IPS-18a (cell line): ENCODE data around the gene SLC8A1.

Source experiments
- H3K27ac ChIP-seq: one replicate; pipeline ENCODE4 v1.5.1; 2013; ENCODE audit warnings: low read length
- H3K27me3 ChIP-seq: one replicate; pipeline ENCODE4 v1.6.1; 2013; ENCODE audit warnings: mild to moderate bottlenecking, low read length; ENCODE audit not compliant: control insufficient read depth, insufficient read depth
- H3K36me3 ChIP-seq: one replicate; pipeline ENCODE4 v1.6.1; 2013; ENCODE audit warnings: low read depth, low read length; ENCODE audit not compliant: control insufficient read depth
- H3K4me1 ChIP-seq: one replicate; pipeline ENCODE4 v1.6.1; 2013; ENCODE audit warnings: low read depth, low read length; ENCODE audit not compliant: control insufficient read depth
- H3K4me3 ChIP-seq: one replicate; pipeline ENCODE4 v1.5.1; 2013; ENCODE audit warnings: low read length
- H3K9ac ChIP-seq: one replicate; pipeline ENCODE4 v1.6.1; 2013; ENCODE audit warnings: mild to moderate bottlenecking, low read length, moderate library complexity
- H3K9me3 ChIP-seq: one replicate; pipeline ENCODE4 v1.6.1; 2013; ENCODE audit warnings: low read depth, low read length; ENCODE audit not compliant: control insufficient read depth

The SLC8A1 gene

GRCh38 chr2:40109381-40109780 lies 342.5 kb downstream of the SLC8A1 start:
- H3K36me3 ChIP-seq: no peaks in the 10 kb centered on the region
- H3K4me1 ChIP-seq: no peaks in the 10 kb centered on the region
- no peak overlapping the region for H3K27ac ChIP-seq

GRCh38 chr2:40108851-40109250 lies 343.0 kb downstream of the SLC8A1 start:
- H3K4me3 ChIP-seq: no peak overlapping the region
- H3K9ac ChIP-seq: no peak overlapping the region
- no peaks in the 10 kb centered on the region for H3K9me3 ChIP-seq
- no peaks in the 10 kb centered on the region for H3K36me3 ChIP-seq
- H3K4me1 ChIP-seq: no peaks in the 10 kb centered on the region
- no peak overlapping the region for H3K27ac ChIP-seq
- H3K27me3 ChIP-seq: no peaks in the 10 kb centered on the region

More at GRCh38 chr2:40109381-40109780, 342.5 kb downstream of the SLC8A1 start:
- H3K9ac ChIP-seq: no peak overlapping the region
- H3K4me3 ChIP-seq: no peak overlapping the region
- no peaks in the 10 kb centered on the region for H3K9me3 ChIP-seq
- H3K27me3 ChIP-seq: no peaks in the 10 kb centered on the region

GRCh38 chr2:40106061-40106460 lies 345.8 kb downstream of the SLC8A1 start:
- Histone ChIP-seq H3K36me3 (no peaks in the 10 kb centered on the region), H3K9ac (no peak overlapping the region), H3K4me1 (no peaks in the 10 kb centered on the region), H3K27me3 (no peaks in the 10 kb centered on the region), H3K27ac (no peak overlapping the region), H3K9me3 (no peaks in the 10 kb centered on the region), H3K4me3 (no peak overlapping the region)

GRCh38 chr2:40105593-40105992 lies 346.3 kb downstream of the SLC8A1 start:
- Histone ChIP-seq H3K27me3 (no peaks in the 10 kb centered on the region), H3K36me3 (no peaks in the 10 kb centered on the region), H3K4me1 (no peaks in the 10 kb centered on the region), H3K9ac (no peak overlapping the region), H3K4me3 (no peak overlapping the region), H3K27ac (no peak overlapping the region), H3K9me3 (no peaks in the 10 kb centered on the region)

- no peaks in the 10 kb centered on the region for H3K9me3 ChIP-seq
- peaks cover 5% of the 10 kb centered on the region for H3K4me1 ChIP-seq
- no peak overlapping the region for H3K27ac ChIP-seq
- H3K27me3 ChIP-seq: no peaks in the 10 kb centered on the region
- no peak overlapping the region for H3K9ac ChIP-seq
- H3K4me3 ChIP-seq: no peak overlapping the region
- no peaks in the 10 kb centered on the region for H3K36me3 ChIP-seq
These were observed 348.3 kb downstream of the SLC8A1 start for GRCh38 chr2:40103590-40103989.

GRCh38 chr2:40103163-40103562 lies 348.7 kb downstream of the SLC8A1 start:
- H3K4me3 ChIP-seq: no peak overlapping the region
- no peak overlapping the region for H3K9ac ChIP-seq
- no peaks in the 10 kb centered on the region for H3K9me3 ChIP-seq
- H3K27ac ChIP-seq: no peak overlapping the region
- no peaks in the 10 kb centered on the region for H3K27me3 ChIP-seq
- peaks cover 5% of the 10 kb centered on the region for H3K4me1 ChIP-seq
- no peaks in the 10 kb centered on the region for H3K36me3 ChIP-seq

- H3K4me1 ChIP-seq: peaks cover 5% of the 10 kb centered on the region
- H3K27me3 ChIP-seq: no peaks in the 10 kb centered on the region
- no peaks in the 10 kb centered on the region for H3K36me3 ChIP-seq
- H3K4me3 ChIP-seq: no peak overlapping the region
- no peak overlapping the region for H3K9ac ChIP-seq
- no peaks in the 10 kb centered on the region for H3K9me3 ChIP-seq
- no peak overlapping the region for H3K27ac ChIP-seq
These were observed 349.4 kb downstream of the SLC8A1 start for GRCh38 chr2:40102447-40102846.

- no peak overlapping the region for H3K9ac ChIP-seq
- H3K9me3 ChIP-seq: no peaks in the 10 kb centered on the region
- no peak overlapping the region for H3K27ac ChIP-seq
- peaks cover 5% of the 10 kb centered on the region for H3K4me1 ChIP-seq
- H3K27me3 ChIP-seq: no peaks in the 10 kb centered on the region
- no peaks in the 10 kb centered on the region for H3K36me3 ChIP-seq
- H3K4me3 ChIP-seq: no peak overlapping the region
These were observed 350.7 kb downstream of the SLC8A1 start for GRCh38 chr2:40101131-40101575.

- Histone ChIP-seq H3K9ac (no peak overlapping the region), H3K4me1 (peaks cover 5% of the 10 kb centered on the region), H3K27ac (no peak overlapping the region), H3K27me3 (no peaks in the 10 kb centered on the region), H3K9me3 (no peaks in the 10 kb centered on the region), H3K4me3 (no peak overlapping the region), H3K36me3 (no peaks in the 10 kb centered on the region)
These were observed 351.2 kb downstream of the SLC8A1 start for GRCh38 chr2:40100676-40101075.

- H3K27ac ChIP-seq: no peak overlapping the region
- H3K4me1 ChIP-seq: peaks cover 5% of the 10 kb centered on the region
- no peak overlapping the region for H3K4me3 ChIP-seq
- no peak overlapping the region for H3K9ac ChIP-seq
- no peaks in the 10 kb centered on the region for H3K36me3 ChIP-seq
- no peaks in the 10 kb centered on the region for H3K27me3 ChIP-seq
- H3K9me3 ChIP-seq: no peaks in the 10 kb centered on the region
These were observed 353.0 kb downstream of the SLC8A1 start for GRCh38 chr2:40098786-40099470.

- H3K4me1 ChIP-seq: peaks cover 5% of the 10 kb centered on the region
- H3K27me3 ChIP-seq: no peaks in the 10 kb centered on the region
- H3K4me3 ChIP-seq: no peak overlapping the region
- no peaks in the 10 kb centered on the region for H3K36me3 ChIP-seq
- H3K9ac ChIP-seq: no peak overlapping the region
- no peak overlapping the region for H3K27ac ChIP-seq
- H3K9me3 ChIP-seq: no peaks in the 10 kb centered on the region
These were observed 354.1 kb downstream of the SLC8A1 start for GRCh38 chr2:40097691-40098385.

- peaks cover 5% of the 10 kb centered on the region for H3K4me1 ChIP-seq
- H3K36me3 ChIP-seq: no peaks in the 10 kb centered on the region
- H3K4me3 ChIP-seq: no peak overlapping the region
- H3K9ac ChIP-seq: no peak overlapping the region
- H3K9me3 ChIP-seq: no peaks in the 10 kb centered on the region
- no peaks in the 10 kb centered on the region for H3K27me3 ChIP-seq
- no peak overlapping the region for H3K27ac ChIP-seq
These were observed 355.5 kb downstream of the SLC8A1 start for GRCh38 chr2:40096360-40096759.
